Fibroblast of skin of back (primary cell): ENCODE data around the gene PRR20E. TPM values are rescaled to one million over a fixed set of nuclear protein-coding genes. Genes with fewer than 3 reads are reported as not detected.
"Not testable (repeated sequence)": the region's sequence is repeated elsewhere in the genome, so short reads cannot be mapped to it uniquely, and the experiment has no call there.

ENCODE experiments used
- DNase-seq: peaks from one replicate; pipeline ENCODE4 v3.0.0-alpha.2; 2013
- polyA plus RNA-seq, 2 experiments: library from polyadenylated mRNA; unstranded; fragments of 120-200 nt; gene quantifications; one replicate each; pipeline ENCODE4 v1.2.1, GENCODE V29; 2013; ENCODE audit not compliant: insufficient read length in 2 of 2

Gene PRR20E
- polyA plus RNA-seq (2013, experiment 1 of 2; ENCODE audit: insufficient read length) = not detected
- not detected for polyA plus RNA-seq (2013, experiment 2 of 2; ENCODE audit: insufficient read length)

DNA sequence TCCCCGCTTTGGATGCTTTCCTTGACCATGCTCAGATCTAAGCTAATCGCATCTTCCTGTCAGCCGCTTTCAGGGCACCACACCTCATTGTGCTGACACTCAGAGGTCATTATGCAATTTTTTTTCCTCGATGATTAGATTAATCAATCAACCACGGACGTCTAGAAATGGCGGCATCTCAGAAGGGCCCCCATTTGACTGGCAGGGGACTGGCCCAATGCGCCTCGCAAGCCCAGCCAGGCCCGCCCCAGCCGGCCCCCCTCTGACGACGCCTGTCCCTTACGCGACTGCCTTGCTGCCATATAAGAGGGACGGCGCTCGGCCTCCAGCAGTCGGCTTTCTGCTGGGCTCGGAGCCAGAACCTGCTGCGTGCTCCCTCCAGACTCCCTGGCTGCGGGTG lies at the start of gene PRR20E:
Gene PRR20E, plus strand, starts transcription at position 301 of the 400 bp plus-strand sequence. CDS start 387 bp downstream, outside the sequence.
- not testable (repeated sequence) for DNase-seq

DNA sequence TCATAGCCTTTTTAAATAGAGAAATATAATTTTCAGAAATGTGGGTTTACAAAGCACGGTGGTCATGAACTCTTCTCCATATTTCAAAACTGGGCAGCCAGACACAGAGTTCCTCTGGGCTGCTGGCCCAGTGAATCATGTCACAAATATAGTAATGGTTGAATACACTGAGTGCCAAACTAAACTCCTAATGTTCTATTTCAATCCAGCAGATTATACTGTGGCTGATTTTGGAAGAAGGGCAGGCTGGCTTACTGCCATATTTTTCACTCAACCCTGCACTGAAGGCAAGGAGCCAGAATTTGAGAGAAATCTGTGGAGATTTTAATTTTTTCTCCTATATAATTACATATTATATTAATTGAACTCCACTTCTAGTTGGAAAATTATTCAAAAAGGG lies 43.3 kb upstream of the PRR20E start:
- no peak for DNase-seq

DNA sequence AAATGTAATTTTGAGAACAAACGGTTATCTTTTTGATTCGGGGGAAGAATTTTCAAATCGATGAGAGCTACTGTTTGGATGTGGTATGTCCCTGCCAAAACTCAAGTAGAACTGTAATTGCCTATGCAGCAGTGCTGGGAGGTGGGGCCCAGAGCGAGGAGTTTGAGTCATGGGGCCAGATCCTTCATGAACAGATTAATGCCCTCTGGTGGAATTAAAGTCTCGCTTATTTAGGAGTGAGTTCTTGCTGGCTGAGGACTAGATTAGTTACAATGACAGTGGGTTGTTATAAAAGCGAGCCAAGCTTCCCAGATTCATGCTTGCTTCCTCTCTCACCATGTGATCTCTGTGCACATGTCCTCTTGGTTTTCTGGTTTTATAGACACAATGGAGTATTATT lies 38.1 kb upstream of the PRR20E start:
- DNase-seq = no peak

DNA sequence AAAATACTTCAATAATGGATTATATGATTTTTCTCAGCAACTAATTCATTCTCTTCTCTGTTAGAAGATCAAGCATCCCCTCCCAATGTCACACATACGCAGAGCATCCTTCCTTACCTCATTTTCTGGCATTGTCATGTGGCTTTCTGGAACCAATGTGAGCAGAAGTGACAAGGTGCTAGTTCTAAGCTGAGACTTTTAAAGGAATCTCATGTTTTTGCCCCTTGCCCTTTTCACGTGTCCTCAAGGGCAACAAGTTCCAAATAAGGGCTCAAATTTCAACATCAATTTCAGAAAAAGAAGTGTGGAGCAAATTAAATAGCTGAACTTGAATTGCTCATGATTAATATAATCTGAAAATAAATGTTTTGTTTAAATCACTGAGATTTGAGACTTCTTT lies 30.9 kb upstream of the PRR20E start:
- DNase-seq = no peak

DNA sequence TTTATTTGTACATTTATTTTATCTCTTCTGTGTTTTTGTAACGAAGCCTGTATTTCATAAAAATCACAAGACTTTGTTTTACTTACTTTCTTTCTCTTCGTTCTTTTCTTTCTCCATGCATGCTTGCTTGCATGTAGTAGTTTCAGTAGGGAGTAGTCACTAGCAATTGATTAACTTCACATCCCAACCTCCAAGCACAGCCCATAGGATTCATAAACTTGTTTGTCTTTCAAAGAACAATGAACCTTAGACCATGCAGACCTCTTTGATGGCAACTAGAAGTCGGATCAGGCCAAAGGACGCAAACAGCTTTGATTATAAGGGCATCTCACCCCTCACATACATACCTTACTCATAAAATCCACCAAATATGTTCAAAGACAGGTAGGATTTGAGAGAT lies 29.4 kb upstream of the PRR20E start:
- DNase-seq = no peak

DNA sequence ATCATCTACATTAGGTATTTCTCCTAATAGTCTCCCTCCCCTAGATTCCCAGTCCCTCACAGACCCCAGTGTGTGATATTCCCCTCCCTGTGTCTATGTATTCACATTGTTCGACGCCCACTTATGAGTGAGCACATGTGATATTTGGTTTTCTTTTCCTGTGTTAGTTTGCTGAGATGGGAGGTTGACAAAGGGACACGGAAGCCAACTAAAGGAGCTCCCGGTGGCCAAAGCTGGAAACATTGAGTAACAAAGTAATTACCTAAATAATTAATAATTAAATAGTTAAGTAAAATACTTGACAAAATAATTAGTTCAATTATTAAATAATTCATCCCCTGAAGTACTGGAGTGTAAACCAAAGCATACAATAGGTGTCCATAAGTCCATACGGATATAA lies 28.0 kb upstream of the PRR20E start:
- no peak for DNase-seq

DNA sequence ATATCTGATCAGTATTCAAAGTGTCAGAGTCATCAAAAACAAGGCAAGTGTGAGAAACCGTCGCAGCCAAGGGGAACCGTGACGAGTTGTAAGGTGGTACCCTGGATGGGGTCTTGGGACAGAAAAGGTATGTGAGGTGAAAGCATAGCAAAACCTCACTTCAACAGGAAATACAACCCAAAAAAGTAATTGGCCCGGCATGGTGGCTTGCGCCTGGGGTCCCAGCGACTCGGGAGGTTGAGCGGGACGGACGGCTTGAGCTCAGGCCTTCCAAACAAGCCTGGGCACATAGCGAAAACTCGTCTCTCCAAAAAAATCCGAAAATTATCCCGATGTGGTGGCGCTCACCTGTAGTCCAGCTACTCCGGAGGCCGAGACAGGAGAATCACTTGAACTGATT lies 27.2 kb upstream of the PRR20E start:
- not testable (repeated sequence) for DNase-seq

DNA sequence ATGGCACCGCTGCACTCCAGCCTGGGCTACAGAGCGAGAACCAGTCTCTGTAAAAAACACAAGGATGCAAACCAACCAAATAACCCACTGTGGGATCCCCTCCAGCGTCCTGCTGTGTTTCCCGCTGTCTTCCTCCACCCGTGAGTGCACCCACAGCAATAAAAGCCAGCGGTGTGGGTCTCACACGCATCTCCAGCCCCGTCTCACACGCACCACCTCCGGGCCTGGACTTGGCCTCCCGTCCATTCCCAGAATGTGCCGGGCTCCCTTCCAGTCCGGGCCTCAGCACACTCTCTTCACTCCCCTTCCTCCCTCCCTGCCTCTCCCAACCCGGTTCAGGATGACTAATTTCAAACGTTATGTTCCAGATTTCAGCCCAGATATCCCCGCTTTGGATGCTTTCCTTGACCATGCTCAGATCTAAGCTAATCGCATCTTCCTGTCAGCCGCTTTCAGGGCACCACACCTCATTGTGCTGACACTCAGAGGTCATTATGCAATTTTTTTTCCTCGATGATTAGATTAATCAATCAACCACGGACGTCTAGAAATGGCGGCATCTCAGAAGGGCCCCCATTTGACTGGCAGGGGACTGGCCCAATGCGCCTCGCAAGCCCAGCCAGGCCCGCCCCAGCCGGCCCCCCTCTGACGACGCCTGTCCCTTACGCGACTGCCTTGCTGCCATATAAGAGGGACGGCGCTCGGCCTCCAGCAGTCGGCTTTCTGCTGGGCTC lies 26.6 kb upstream of the PRR20E start, which contains the start of gene PRR20A:
Gene PRR20A, plus strand, starts transcription at position 684 of the 734 bp plus-strand sequence. CDS start 387 bp downstream, outside the sequence.
- DNase-seq = not testable (repeated sequence)

DNA sequence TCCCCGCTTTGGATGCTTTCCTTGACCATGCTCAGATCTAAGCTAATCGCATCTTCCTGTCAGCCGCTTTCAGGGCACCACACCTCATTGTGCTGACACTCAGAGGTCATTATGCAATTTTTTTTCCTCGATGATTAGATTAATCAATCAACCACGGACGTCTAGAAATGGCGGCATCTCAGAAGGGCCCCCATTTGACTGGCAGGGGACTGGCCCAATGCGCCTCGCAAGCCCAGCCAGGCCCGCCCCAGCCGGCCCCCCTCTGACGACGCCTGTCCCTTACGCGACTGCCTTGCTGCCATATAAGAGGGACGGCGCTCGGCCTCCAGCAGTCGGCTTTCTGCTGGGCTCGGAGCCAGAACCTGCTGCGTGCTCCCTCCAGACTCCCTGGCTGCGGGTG lies 19.8 kb upstream of the PRR20E start, which contains the start of gene PRR20B:
Gene PRR20B, plus strand, starts transcription at position 301 of the 400 bp plus-strand sequence. CDS start 387 bp downstream, outside the sequence.
- not testable (repeated sequence) for DNase-seq

DNA sequence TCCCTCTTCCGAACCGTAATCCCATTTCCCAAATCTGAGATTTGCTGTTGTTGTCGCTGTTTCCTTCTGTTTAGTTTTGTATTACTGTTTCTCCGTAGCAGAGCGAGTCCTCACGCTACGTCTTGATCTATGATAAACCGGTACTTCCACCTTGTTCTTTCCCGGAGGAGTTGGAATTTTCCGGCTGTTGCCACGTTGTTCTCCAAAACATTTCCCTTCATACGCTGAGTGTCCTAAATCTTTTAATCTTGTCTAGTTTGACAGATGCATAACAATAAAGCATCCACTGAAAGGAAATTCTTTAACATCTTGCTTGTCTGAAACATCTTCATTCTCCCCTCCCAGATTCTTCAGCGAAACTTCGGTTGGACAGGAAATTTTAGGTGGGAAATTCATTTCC lies 18.9 kb upstream of the PRR20E start:
- not testable (repeated sequence) for DNase-seq

DNA sequence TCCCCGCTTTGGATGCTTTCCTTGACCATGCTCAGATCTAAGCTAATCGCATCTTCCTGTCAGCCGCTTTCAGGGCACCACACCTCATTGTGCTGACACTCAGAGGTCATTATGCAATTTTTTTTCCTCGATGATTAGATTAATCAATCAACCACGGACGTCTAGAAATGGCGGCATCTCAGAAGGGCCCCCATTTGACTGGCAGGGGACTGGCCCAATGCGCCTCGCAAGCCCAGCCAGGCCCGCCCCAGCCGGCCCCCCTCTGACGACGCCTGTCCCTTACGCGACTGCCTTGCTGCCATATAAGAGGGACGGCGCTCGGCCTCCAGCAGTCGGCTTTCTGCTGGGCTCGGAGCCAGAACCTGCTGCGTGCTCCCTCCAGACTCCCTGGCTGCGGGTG lies 13.2 kb upstream of the PRR20E start, which contains the start of gene PRR20C:
Gene PRR20C, plus strand, starts transcription at position 301 of the 400 bp plus-strand sequence. CDS start 387 bp downstream, outside the sequence.
- DNase-seq = not testable (repeated sequence)

DNA sequence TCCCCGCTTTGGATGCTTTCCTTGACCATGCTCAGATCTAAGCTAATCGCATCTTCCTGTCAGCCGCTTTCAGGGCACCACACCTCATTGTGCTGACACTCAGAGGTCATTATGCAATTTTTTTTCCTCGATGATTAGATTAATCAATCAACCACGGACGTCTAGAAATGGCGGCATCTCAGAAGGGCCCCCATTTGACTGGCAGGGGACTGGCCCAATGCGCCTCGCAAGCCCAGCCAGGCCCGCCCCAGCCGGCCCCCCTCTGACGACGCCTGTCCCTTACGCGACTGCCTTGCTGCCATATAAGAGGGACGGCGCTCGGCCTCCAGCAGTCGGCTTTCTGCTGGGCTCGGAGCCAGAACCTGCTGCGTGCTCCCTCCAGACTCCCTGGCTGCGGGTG lies 6.7 kb upstream of the PRR20E start, which contains the start of gene PRR20D:
Gene PRR20D, plus strand, starts transcription at position 301 of the 400 bp plus-strand sequence. CDS start 387 bp downstream, outside the sequence.
- DNase-seq = not testable (repeated sequence)

DNA sequence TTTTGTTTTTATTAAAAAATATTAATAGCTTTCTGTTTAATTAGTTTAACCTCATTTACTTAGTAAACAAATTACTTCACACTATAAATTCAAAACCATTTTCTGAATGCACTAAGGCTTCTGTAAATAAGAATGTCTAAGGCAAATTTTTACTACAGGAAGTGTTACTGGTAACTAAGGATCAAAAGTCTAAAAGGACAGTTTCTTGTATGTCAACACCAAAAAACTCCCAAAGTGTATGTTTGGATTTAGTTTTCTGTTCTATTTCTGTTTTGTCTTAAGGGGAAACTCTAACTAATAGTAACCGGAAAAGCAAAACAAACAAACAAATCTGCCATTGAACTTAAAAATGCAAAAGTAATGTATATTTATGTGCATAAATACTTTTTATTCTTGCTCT lies 24.7 kb downstream of the PRR20E start:
- no peak for DNase-seq

DNA sequence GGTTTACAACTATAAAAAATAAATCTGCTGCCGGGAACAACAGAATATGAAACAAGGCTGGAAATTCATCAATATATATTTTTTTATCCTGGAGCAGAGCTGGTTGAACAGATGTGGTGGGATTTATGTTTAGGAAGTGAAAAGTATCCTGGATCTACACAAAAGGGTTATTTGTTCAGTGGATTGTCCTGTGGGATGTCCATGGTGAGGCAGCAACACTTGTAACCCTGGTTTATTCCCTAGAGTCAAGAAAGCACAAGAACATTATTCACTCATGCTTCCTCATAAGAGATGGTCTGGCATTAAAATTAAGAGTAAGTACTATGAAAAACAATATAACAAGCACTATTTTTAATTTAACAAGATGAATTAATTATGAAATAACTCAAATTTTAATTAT lies 46.0 kb downstream of the PRR20E start:
- no peak for DNase-seq
